SH-SY5Y (cell line): ENCODE measurements around the gene PRR5.

Experiments used
- GATA2 ChIP-seq: IDR thresholded peaks from 2 replicates; pipeline ENCODE4 v1.6.1; 2011; ENCODE audit warnings: mild to moderate bottlenecking, low read depth, low read length
- GATA3 ChIP-seq: IDR thresholded peaks from 2 replicates; pipeline ENCODE4 v1.6.1; 2011; ENCODE audit warnings: low read depth, mild to moderate bottlenecking, low read length, moderate library complexity

GRCh38 chr22:44691796-44692661 lies 10.0 kb upstream of the PRR5 start:
- no peak for TF ChIP-seq GATA2
- no peak for TF ChIP-seq GATA3
